HG03159 (cell line): ENCODE results near the gene ANO1.

Experiments
- ATAC-seq: cut with Tn5 transposase; IDR thresholded peaks from one replicate; pipeline ENCODE4 v1.9.1; 2021; ENCODE audit warnings: mild to moderate bottlenecking, moderate library complexity; ENCODE audit not compliant: unreplicated experiment

ANO1 gene

GRCh38 chr11:70111269-70112016, 33.3 kb downstream of the ANO1 start:
- no peak for ATAC-seq

DNA sequence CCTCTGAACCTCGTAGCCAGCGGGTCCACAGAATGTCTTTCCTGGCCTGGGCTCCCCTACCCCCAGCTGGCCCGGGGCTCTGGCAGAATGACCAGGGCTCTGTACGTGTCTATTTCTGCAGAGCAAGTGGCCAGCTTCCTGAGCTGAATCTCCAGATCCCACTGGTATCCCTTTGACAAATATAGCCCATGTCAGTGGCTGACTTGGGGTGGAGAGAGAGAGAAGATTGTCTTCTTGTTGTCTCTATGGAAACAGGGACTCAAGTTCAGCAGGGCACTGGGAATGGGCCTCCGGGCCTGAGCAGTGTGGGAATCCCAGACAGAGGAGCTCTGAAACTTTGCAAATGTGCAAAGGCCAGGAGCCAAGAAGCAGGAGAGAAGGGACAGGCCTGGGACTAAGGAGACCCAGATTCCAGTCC, 33.9 kb downstream of the ANO1 start:
- no peak for ATAC-seq

- no peak for ATAC-seq
Observed at GRCh38 chr11:70113801-70114200, 35.7 kb downstream of the ANO1 start.

DNA sequence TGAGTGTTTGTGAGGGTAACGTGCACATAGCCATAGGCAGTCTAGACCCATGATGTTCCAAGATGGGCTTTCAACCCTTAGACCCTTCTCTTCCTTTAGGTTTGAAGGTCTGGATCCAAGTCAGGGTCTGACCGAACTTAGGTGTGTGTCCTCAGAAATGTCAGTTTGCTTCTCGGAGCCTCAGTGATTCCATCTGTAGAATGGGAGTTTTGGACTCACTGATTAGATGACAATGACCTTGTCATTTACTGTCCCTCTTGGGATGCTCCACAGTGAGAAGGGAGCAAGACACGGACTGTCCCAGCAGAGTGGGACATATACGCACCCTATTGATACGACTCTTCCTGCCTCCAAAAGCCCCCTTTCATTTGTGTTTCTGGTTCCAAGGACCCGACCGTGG, 37.7 kb downstream of the ANO1 start:
- no peak for ATAC-seq

DNA sequence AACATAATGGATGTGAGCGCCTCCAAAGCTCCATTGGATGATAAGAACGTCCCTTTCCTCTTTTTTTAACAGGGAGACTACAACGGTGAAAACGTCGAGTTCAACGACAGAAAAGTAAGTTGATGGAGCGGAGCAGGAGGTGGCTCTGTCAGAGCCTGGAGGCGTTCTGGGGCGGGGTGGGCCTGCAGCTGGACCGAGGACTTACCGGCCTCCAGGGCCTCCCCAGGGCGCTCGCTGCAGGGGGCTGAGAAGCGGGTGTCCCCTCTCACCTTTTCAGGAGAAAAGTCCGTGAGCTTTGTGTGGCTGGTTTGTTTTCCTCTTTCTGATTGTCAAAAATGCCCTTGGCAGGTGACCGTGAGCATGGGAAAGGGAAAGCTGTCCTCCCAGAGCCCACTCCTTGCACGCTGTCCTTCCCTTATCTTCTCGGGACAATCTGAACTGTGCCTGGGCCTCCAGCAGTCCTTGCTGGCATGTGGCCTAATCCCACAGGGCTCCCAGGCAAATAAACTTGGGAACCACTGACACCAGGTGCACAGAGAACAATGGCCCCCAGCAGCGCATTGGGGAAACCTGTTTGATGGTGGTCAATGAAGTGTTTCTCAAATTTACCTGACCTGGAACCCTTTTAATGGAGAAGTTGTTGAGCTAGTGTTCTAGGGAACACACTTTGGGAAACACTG, 38.4 kb downstream of the ANO1 start:
- no peak for ATAC-seq

DNA sequence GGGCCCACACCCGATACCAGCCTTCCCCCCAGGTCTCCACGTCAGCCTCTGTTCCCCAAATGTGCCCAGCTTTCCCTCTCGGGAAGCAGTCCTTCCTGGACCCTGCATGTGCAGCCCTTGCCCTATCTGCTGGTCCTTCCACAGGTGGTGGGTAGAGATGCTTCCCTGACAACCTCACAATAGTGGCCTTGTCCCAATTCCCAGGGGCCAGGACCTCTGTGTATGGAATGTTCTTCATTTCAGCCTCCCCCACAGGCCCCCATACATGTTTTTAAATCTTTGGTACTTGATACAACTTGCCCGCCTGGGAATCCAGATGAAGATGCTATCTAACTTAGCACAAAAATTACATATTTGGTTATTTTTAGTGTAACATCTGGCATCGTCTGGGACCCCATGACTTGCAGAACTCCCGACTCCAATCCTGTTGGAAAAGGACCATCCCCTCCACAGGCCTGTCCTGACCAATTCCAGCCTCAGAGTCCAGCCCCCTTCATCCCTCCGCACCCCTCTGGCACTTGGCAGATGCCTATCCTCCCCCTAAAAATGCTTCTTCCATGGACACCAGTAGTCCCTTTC, 39.5 kb downstream of the ANO1 start:
- ATAC-seq: no peak

- ATAC-seq: no peak
Observed at GRCh38 chr11:70118642-70119041, 40.5 kb downstream of the ANO1 start.

- ATAC-seq: no peak
Observed at GRCh38 chr11:70119502-70119901, 41.4 kb downstream of the ANO1 start.

DNA sequence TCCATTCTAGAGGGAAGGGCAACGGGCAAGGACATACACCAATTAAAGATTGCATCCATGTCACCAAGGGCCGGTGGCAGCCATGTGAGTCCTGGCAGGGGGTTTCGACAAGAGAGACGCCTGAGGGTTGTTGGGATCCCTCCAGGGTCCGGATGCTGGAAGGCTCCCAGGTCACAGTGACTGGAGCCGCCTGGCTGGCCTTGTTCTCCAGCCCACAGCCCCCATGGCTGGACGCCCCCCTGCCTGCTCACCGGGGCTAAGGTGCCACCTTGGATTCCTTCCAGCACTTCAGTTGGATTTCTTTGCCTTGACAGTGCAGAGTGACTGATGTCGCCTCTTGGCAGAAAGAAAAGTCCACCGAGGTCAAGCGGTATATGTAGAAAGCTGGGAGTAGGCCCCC, 42.6 kb downstream of the ANO1 start:
- no peak for ATAC-seq

DNA sequence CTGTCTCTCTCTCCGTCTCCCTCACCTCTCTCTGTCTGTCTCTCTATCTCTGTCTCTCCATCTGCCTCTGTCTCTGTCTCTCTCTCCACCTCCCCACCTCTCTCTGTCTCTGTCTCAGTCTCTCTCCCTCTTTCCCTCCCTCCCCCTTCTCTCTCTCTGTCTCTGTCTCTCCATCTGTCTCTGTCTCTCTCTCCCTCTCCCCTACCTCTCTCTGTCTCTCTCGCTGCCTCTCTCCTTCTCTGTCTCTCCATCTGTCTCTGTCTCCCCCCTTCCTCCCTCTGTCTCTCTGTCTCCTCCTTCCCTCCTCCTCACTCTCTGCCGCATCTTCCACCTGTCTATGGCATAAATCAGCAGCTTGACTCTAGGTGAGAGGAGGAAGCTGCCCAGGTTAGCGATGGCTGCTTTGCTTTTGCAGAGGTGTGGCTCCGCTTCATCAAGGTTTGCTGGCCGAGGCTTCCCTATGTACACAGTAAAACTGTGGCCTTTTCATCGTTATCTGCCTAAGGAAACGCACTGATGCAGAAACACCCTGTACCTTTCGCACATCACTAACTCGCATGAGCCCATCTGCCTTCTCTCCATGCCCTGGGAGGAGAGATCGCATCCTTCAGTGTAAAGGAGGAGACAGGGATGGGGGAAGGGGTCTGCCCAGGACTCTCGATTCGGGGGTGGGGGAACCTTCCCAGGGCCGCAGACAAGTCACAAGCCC, 44.5 kb downstream of the ANO1 start:
- no peak for ATAC-seq

GRCh38 chr11:70123711-70124110, 45.6 kb downstream of the ANO1 start:
- no peak for ATAC-seq

DNA sequence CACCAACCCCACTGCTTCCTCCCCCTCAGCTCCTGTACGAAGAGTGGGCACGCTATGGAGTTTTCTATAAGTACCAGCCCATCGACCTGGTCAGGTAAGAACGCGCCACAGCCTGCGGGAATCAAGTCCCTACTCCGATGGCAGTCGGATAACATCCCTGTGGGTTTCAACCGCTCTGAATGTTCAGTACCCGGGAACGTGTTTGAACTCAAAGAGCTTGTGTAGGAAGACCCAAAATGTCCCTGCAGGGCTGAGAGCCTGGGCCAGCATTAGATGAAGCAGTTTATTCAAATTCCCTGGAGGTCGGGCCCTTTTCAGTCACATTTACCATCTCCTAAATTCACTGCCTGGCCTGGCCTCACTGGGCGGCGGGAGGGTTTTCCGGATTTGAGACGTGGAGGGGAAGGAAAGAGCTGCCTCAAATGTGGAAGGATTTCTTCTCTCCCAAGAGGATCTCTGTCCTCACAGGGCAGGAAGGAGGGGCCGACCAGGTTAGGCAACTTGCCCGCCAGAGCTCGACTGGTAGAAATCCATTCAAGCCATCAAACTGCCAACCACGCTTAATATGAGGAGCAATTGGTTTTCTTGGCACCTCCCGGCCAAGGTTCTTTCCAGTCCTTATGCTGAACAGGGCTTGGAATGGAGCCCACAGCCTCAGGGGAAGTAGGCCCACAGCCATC, 46.3 kb downstream of the ANO1 start:
- no peak for ATAC-seq

DNA sequence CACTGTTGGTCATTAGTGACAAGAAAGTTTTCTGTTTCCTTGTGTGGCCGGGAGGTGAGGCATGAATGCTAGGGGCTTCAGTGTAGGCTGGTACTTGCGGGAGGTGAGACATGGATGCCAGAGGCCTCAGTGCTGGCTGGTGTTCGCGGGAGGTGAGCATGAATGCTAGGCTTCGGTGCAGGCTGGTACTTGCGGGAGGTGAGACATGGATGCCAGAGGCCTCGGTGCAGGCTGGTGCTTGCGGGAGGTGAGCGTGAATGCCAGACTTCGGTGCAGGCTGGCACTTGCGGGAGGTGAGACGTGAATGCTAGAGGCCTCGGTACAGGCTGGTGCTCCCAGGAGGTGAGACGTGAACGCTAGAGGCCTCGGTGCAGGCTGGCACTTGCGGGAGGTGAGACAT, 48.4 kb downstream of the ANO1 start:
- ATAC-seq: no peak

DNA sequence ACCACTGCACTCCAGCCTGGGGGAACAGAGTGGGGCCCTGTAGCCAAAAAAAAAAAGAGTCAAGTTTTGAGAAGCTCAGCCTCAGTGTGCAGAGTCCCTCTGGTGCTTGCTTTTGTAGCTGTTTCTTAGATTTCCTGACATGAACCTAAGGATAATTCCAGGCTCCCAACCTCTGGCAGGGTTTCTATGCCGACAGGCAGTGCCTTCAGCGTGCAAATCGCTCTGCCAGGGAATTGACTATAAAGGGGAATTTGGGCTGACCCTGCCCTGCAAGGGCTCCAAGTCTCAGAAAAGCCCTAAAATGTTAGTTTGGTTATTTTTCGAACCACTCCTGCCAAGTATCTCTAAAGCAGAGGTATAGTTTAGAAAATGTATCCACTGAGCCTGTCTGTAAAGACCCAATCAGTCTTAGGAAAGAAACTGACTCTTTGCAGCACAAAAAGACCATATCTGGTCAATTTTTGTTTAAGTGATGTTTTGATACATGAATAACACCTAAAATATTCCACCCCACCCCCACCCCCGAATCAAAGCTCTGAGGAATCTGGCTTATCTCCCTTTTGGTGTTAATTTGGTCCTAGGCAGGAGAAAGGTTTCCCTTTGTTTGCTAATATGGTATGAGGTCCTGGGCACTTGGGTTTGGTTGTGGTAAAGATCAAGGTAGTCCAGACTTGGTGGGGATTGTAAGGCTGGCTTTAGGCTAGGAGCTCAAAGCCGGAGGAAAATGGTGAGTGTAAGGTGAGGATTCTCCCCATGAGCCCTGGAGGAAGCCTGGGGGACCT, 49.7 kb downstream of the ANO1 start:
- no peak for ATAC-seq

DNA sequence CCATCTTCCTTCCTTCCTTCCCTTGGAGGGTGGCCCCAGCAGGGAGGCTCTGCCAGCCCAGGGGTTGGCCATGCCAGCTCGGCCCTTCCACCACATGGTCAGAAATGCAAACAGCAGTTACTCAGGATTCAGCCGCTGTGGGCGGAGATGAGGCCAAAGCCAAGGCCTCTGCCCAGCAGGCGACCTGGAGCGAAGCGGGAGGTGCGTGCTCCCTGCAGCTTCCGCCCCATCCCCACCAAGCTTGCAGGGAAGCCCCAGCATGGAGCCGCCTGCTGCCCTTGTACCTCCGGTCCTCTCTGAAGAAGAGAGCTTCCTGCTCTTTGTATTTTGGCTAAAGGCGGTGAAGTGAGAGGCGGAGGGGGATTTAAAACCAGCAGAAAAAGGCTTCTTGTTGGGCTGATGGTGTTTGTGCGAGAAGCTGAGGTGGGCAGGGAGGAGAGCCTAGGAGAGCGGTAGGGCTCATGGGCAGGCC, 50.4 kb downstream of the ANO1 start:
- ATAC-seq: no peak

DNA sequence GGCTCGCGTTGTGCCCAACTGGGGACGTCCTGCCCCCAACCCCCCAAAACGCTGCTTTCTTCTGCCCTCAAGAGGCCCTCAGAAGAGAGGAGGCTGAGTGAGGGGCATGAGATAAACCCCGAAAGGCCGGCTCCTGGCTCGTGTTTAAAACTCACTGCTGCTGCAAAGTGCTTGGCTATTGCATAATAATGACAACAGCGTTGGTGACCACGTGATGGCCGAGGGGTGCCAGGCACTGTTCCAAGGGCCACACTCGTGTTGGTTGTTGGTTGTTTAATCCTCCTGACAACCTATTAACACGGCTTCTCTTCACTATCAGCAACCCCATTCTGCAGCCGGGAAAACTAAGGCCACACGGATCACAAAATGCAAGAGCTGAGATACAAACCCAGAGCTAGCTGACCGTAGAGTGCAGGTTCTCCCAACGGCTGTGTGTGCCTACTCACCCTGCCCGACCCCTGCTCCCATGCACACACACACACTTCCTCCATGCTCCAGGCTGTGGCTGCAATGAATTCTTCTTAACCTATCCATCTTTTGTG, 51.0 kb downstream of the ANO1 start:
- ATAC-seq: no peak

DNA sequence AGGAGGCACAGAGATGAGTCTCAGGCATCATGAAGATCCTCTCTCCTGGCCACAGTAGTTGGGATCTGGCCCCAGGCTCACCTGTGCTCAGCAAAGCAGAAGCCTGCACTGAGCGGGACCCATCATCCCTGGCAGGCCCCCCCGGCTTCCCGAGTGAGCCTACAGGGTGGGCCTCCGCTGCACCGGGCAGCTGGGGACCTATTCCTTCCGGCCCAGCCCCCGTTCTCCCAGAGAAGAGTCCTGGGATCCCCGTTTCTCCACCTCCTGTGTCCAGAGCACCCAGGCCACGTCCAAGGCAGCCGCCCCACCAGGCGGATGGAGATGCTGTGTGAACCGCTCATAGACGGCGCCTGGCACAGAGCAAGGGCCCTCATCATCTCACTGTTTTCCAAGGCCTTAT, 52.5 kb downstream of the ANO1 start:
- no peak for ATAC-seq

- no peak for ATAC-seq
Observed at GRCh38 chr11:70131606-70132190, 53.6 kb downstream of the ANO1 start.

DNA sequence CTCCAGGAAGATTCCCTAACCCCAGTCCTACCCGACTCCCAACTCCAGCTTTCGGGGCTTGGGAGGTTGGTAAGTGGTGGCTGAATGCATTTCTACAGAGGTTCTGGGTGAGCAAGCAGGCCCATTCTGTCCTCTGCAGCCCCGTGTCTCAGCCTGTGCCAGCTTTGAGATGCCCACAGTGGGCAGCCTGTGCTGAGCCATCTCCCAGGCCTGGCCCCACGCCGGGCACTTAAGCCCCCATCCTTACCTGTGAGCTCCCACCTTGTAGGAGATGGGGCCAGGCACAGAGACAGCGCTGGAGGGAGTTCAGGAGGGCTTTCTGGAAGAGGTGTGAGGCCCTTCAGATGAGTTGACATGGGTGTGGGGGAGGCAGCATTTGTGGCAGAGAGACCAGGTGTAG, 54.5 kb downstream of the ANO1 start:
- ATAC-seq: no peak
